Nasal cavity respiratory epithelium epithelial cell of viscerocranial mucosa (primary cell): ENCODE measurements around the gene HTRA3. TPM values are rescaled to one million over a fixed set of nuclear protein-coding genes. Genes with fewer than 3 reads are reported as not detected.

Experiments
- total RNA-seq: library from RNA; depleted of rRNA; stranded (reverse); fragments of >200 nt; gene quantifications from 2 replicates; pipeline ENCODE4 v1.2.3, GENCODE V29; 2014

HTRA3 gene
- 0.14 TPM in 1 of 2 replicates, not detected in the other for total RNA-seq

DNA sequence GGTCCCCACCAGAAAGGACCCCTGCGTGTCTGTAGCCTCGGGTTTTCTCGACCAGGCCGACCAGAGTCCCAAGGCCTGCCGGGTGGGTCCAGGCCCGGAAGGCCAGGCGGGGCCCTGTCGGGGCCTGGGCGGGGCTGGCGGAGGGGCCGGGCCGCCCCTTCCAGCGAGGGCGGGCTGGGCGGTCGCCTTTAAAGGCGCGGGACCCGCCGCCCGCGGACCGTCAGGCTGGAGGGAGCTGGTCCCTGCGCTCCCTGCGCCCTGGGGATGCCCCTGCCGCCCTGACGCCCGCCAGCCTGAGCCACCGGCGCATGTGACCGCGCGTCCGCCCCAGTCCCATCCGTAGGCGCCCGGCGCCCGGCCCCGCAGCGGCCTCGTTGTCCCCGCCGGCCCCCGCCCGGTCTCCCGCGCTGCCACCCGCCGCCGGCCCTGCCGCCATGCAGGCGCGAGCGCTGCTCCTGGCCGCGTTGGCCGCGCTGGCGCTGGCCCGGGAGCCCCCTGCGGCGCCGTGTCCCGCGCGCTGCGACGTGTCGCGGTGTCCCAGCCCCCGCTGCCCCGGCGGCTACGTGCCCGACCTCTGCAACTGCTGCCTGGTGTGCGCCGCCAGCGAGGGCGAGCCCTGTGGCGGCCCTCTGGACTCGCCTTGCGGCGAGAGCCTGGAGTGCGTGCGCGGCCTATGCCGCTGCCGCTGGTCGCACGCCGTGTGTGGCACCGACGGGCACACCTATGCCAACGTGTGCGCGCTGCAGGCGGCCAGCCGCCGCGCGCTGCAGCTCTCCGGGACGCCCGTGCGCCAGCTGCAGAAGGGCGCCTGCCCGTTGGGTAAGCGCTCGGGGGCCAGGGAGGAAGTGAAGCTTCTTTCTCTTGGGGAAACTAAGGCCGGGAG, at the start of gene HTRA3:
Gene HTRA3, plus strand, starts transcription at position 220 of the 883 bp plus-strand sequence. Its CDS starts 215 bp downstream, at position 435.

Other genes starting within 250 kb of the HTRA3 start
- gene ABLIM2, start 110.9 kb upstream of the HTRA3 start, total RNA-seq = 1.9 and 3.4 TPM in 2 replicates
- gene SH3TC1, start 70.5 kb upstream of the HTRA3 start, total RNA-seq = 23.6 and 65.5 TPM in 2 replicates
- gene ACOX3, start 171.0 kb downstream of the HTRA3 start, total RNA-seq = 10.3 and 22.6 TPM in 2 replicates
- gene TRMT44, start 171.0 kb downstream of the HTRA3 start, total RNA-seq = 11.3 and 21.4 TPM in 2 replicates